A172 (cell line): ENCODE data around the gene AIFM3. TPM values are rescaled to one million over a fixed set of nuclear protein-coding genes. Genes with fewer than 3 reads are reported as not detected.
"Not testable (repeated sequence)": the region's sequence is repeated elsewhere in the genome, so short reads cannot be mapped to it uniquely, and the experiment has no call there.

Experiments
- DNase-seq: peaks from one replicate; pipeline ENCODE4 v3.0.0-alpha.2; 2015; ENCODE audit warnings: low spot score
- total RNA-seq: library from RNA; depleted of rRNA; stranded (reverse); fragments of >200 nt; shearing (Covaris generic); gene quantifications from 2 replicates; pipeline ENCODE4 v1.2.3, GENCODE V29; 2014

AIFM3 gene
- total RNA-seq, 1 experiment from 2014 or later: 1.4 TPM

GRCh38 chr22:21000987-21001600, 34.0 kb downstream of the AIFM3 start:
- DNase-seq: no peak

GRCh38 chr22:21001601-21002325, 34.7 kb downstream of the AIFM3 start, which contains the start of gene THAP7:
Gene THAP7 (minus strand): TSS chr22:21002118. CDS start chr22:21001911, 207 bp downstream.
- DNase-seq: peak; percentile 84

- DNase-seq: no peak
These were observed 36.7 kb downstream of the AIFM3 start for GRCh38 chr22:21003782-21004181.

GRCh38 chr22:21009208-21009607, 42.2 kb downstream of the AIFM3 start:
- DNase-seq: not testable (repeated sequence)

GRCh38 chr22:21009638-21010425, 42.8 kb downstream of the AIFM3 start:
- DNase-seq: no peak

- DNase-seq: no peak
These were observed 43.5 kb downstream of the AIFM3 start for GRCh38 chr22:21010426-21011113.

- no peak for DNase-seq
These were observed 45.7 kb downstream of the AIFM3 start for GRCh38 chr22:21012446-21013407.

- no peak for DNase-seq
These were observed 46.7 kb downstream of the AIFM3 start for GRCh38 chr22:21013657-21014201.

GRCh38 chr22:21014202-21014725, 47.2 kb downstream of the AIFM3 start:
- DNase-seq: peak; percentile 74

GRCh38 chr22:21014726-21015465, 47.8 kb downstream of the AIFM3 start, which contains the start of gene P2RX6:
Gene P2RX6 (plus strand): TSS chr22:21015165. CDS start chr22:21015175, 10 bp downstream.
- peak; percentile 50 for DNase-seq

- DNase-seq: no peak
These were observed 48.5 kb downstream of the AIFM3 start for GRCh38 chr22:21015466-21016006.

GRCh38 chr22:21016644-21017420, 49.8 kb downstream of the AIFM3 start:
- DNase-seq: no peak

- no peak for DNase-seq
These were observed 51.3 kb downstream of the AIFM3 start for GRCh38 chr22:21018314-21018713.

- DNase-seq: no peak
These were observed 53.9 kb downstream of the AIFM3 start for GRCh38 chr22:21020802-21021429.

- no peak for DNase-seq
These were observed 55.5 kb downstream of the AIFM3 start for GRCh38 chr22:21022507-21022906.

- no peak for DNase-seq
These were observed 56.0 kb downstream of the AIFM3 start for GRCh38 chr22:21022955-21023614.

GRCh38 chr22:21025266-21025665, 58.2 kb downstream of the AIFM3 start:
- DNase-seq: no peak
